ENCODE measurements around the gene MALT1. TPM values are rescaled to one million over a fixed set of nuclear protein-coding genes. Genes with fewer than 3 reads are reported as not detected.

Gene MALT1, protein sequence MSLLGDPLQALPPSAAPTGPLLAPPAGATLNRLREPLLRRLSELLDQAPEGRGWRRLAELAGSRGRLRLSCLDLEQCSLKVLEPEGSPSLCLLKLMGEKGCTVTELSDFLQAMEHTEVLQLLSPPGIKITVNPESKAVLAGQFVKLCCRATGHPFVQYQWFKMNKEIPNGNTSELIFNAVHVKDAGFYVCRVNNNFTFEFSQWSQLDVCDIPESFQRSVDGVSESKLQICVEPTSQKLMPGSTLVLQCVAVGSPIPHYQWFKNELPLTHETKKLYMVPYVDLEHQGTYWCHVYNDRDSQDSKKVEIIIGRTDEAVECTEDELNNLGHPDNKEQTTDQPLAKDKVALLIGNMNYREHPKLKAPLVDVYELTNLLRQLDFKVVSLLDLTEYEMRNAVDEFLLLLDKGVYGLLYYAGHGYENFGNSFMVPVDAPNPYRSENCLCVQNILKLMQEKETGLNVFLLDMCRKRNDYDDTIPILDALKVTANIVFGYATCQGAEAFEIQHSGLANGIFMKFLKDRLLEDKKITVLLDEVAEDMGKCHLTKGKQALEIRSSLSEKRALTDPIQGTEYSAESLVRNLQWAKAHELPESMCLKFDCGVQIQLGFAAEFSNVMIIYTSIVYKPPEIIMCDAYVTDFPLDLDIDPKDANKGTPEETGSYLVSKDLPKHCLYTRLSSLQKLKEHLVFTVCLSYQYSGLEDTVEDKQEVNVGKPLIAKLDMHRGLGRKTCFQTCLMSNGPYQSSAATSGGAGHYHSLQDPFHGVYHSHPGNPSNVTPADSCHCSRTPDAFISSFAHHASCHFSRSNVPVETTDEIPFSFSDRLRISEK
- total RNA-seq, result 10 to 100 TPM in 3 of 6 experiments, 1 to 10 TPM in 3; 9.2 to 16.0 (median 10.2) TPM
- long read RNA-seq, result 0 reads

DNA sequence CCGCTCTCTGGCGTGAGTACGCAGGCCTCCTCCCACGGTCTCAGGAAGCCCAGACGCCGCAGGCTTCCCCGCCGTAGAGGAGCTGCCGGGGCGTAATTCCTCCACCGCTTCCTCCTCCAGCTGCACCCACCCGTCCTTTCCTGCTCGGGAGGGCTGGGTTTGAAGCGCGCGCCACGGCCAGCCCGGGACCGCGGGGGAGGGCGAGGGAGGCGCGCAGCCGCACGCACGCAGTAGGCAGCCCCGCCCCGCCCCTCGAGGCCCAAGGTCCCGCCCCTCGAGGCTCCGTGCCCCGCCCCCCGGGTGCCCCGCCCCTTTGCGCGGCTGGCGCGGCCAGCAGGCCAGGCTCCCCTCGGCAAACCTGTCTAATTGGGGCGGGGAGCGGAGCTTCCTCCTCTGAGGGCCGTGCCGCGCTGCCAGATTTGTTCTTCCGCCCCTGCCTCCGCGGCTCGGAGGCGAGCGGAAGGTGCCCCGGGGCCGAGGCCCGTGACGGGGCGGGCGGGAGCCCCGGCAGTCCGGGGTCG is at the start of gene MALT1:
Gene MALT1 (plus strand): TSS at position 355 of the 521 bp plus-strand sequence. CDS start 179 bp downstream, outside the sequence.
- ATAC-seq, result peak; percentile 94 to 99 (median 97)
- WGBS (ENCODE audit: insufficient coverage, low coverage, low lambda C conversion rate, missing lambda C conversion rate), result no CpG with 5 or more reads among the region's 60 CpGs

DNA sequence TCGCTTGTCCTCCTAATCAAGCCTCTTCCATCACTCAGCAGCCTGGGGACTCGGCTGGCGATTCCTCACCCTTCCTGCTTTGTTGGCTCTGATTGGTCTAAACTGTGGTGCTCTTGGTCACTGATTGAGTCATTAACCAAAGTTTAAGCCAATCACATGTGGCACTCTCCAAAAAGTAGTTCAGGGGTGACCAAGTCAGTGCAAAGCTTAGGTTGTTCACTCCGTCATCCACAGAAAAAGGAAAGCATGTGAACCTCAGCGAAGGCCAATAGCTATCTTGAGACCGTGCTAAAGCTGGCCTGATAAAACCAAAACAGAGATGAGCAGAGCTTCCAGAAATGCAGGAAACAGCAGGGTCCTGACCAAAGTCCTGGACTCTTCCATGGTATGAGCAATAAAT is 47.3 kb upstream of the MALT1 start:
- 71% methylated on average over 3 of the region's 6 CpGs for WGBS (ENCODE audit: insufficient coverage, low coverage, low lambda C conversion rate, missing lambda C conversion rate)
- no peak for ATAC-seq
- H3K27ac ChIP-seq, result no peak overlapping the region

More for the DNA sequence above, at the start of gene MALT1:
- Histone ChIP-seq H3K9me3 (no peaks in the 10 kb centered on the region), H3K4me1 (peaks cover 0 to 26% (median 9%) of the 10 kb centered on the region in 4 donors), H3K4me3 (peak within 1 kb of the TSS; percentile 62 to 94 (median 77)), H3K27me3 (no peaks in the 10 kb centered on the region), H3K27ac (peak within 1 kb of the TSS; percentile 87 to 98 (median 94)), H3K36me3 (no peaks in the 10 kb centered on the region)
- DNase-seq, result peak; percentile 96 to 98 (median 97)
- TF ChIP-seq POLR2A (IDR thresholded peaks at IDR 0.05), result peak; percentile 98
- TF ChIP-seq, protein P1, sequence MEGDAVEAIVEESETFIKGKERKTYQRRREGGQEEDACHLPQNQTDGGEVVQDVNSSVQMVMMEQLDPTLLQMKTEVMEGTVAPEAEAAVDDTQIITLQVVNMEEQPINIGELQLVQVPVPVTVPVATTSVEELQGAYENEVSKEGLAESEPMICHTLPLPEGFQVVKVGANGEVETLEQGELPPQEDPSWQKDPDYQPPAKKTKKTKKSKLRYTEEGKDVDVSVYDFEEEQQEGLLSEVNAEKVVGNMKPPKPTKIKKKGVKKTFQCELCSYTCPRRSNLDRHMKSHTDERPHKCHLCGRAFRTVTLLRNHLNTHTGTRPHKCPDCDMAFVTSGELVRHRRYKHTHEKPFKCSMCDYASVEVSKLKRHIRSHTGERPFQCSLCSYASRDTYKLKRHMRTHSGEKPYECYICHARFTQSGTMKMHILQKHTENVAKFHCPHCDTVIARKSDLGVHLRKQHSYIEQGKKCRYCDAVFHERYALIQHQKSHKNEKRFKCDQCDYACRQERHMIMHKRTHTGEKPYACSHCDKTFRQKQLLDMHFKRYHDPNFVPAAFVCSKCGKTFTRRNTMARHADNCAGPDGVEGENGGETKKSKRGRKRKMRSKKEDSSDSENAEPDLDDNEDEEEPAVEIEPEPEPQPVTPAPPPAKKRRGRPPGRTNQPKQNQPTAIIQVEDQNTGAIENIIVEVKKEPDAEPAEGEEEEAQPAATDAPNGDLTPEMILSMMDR (IDR thresholded peaks at IDR 0.05), result no peak
- intact Hi-C loops (cut with DNase I), result loop anchor here in 1 of 2 donors (10.0 kb wide), 1 partner anchor 136 kb away; no protein-coding TSS in a partner anchor

DNA sequence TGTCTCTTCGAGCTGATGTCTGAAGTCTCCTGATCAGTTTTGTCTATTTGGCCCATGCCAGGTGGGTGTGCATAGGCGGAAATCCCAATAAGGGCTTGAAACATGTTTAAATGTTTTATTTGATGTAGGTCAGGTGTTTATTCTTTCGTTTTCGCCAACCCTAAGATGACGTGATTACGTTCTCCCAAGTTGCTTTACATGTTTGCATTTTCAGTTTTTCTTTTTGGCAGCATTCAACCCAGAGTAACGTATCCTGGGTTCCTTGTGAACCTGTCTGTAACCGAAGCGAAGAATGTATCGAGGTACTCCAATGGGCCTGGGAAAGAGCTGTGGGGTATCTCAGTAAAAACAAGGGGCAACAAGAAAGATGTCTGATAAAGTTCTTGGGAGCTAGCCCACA is 45.4 kb upstream of the MALT1 start:
- intact Hi-C loops (cut with DNase I), result no loop called here
- H3K4me1 ChIP-seq, result no peaks in the 10 kb centered on the region
- H3K4me3 ChIP-seq, result no peak overlapping the region
- TF ChIP-seq POLR2A (IDR thresholded peaks at IDR 0.05), result no peak
- TF ChIP-seq, protein P1 (IDR thresholded peaks at IDR 0.05), result no peak
- no peaks in the 10 kb centered on the region for H3K36me3 ChIP-seq
- H3K9me3 ChIP-seq, result no peaks in the 10 kb centered on the region
- 87% methylated on average over 9 of the region's 10 CpGs for WGBS (ENCODE audit: insufficient coverage, low coverage, low lambda C conversion rate, missing lambda C conversion rate)
- DNase-seq, result no peak
- no peak for ATAC-seq
- H3K27ac ChIP-seq, result no peak overlapping the region
- H3K27me3 ChIP-seq, result no peaks in the 10 kb centered on the region

More for the DNA sequence above, 47.3 kb upstream of the MALT1 start:
- Histone ChIP-seq H3K4me1 (no peaks in the 10 kb centered on the region), H3K27me3 (no peaks in the 10 kb centered on the region), H3K9me3 (no peaks in the 10 kb centered on the region), H3K36me3 (no peaks in the 10 kb centered on the region), H3K4me3 (no peak overlapping the region)
- intact Hi-C loops (cut with DNase I), result no loop called here
- DNase-seq, result no peak
- no peak for TF ChIP-seq POLR2A (IDR thresholded peaks at IDR 0.05)
- TF ChIP-seq, protein P1 (IDR thresholded peaks at IDR 0.05), result no peak

DNA sequence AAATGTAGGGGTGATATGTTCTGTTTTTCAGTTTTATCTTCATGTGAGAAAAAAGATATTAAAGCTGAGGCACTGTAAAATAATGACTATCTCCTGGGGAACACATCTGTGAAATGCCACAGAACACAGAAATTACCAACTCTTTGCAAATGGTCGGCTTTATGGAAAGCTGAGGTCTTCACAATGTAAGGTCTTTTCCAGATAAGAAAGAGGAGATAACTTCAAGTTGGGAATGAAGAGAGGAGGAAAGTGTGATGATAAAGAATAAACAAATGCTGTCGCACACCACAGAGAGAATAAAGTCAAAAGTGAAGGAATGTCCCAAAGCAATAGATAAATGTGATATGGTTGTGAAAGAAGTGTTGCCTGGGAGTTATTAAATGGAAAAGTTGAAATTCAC is 41.2 kb upstream of the MALT1 start:
- TF ChIP-seq, protein P1 (IDR thresholded peaks at IDR 0.05), result no peak
- TF ChIP-seq POLR2A (IDR thresholded peaks at IDR 0.05), result no peak
- 94% methylated on average over 2 of the region's 2 CpGs for WGBS (ENCODE audit: insufficient coverage, low coverage, low lambda C conversion rate, missing lambda C conversion rate)
- Histone ChIP-seq H3K4me3 (no peak overlapping the region), H3K36me3 (no peaks in the 10 kb centered on the region), H3K27me3 (no peaks in the 10 kb centered on the region), H3K27ac (no peak overlapping the region), H3K4me1 (no peaks in the 10 kb centered on the region), H3K9me3 (no peaks in the 10 kb centered on the region)
- ATAC-seq (no peak), DNase-seq (no peak)
- intact Hi-C loops (cut with DNase I), result no loop called here
